H1 (cell line): ENCODE measurements around the gene C22orf31. TPM values are rescaled to one million over a fixed set of nuclear protein-coding genes. Genes with fewer than 3 reads are reported as not detected.

Experiments
- CTCF ChIA-PET: fragments of 300-600 bp; sonication (Branson Sonifier 250); formaldehyde crosslinking; loops from one replicate; lab custom pipeline; 2021; ENCODE audit not compliant: partially characterized antibody; lab: Charles Lee
- POLR2A ChIA-PET: fragments of 300-600 bp; sonication (Branson Sonifier 250); formaldehyde crosslinking; loops from one replicate; lab custom pipeline; 2021; ENCODE audit warnings: inconsistent platforms; ENCODE audit not compliant: partially characterized antibody; lab: Charles Lee
- DNase-seq, 2 experiments: peaks; one replicate each; pipeline versions ENCODE4 v3.0.0 to v3.0.0-alpha.2; 2010 to 2022; ENCODE audit warnings: low spot score in 2 of 2, low read depth in 1 of 2, mixed read lengths in 1 of 2
- FAIRE-seq: peaks from 2 replicates; lab custom pipeline; 2011; peaks lifted over from hg19 to GRCh38; lab: Jason Lieb, UNC
- H2AFZ ChIP-seq: 2 replicates; pipeline ENCODE4 v1.8.1; 2012; ENCODE audit warnings: low read length, inconsistent platforms
- H2AK5ac ChIP-seq: 2 replicates; pipeline ENCODE4 v1.6.1; 2013; ENCODE audit warnings: low read depth, low read length
- H2BK120ac ChIP-seq: replicated peaks from 2 replicates; pipeline ENCODE3; 2013; ENCODE audit warnings: low read depth, low read length, inconsistent platforms
- H2BK12ac ChIP-seq: 2 replicates; pipeline ENCODE4 v1.6.1; 2013; ENCODE audit warnings: low read depth, low read length
- H2BK15ac ChIP-seq: 2 replicates; pipeline ENCODE4 v1.6.1; 2013; ENCODE audit warnings: low read length
- H2BK20ac ChIP-seq: 2 replicates; pipeline ENCODE4 v1.6.1; 2013; ENCODE audit warnings: low read length
- H2BK5ac ChIP-seq: 2 replicates; pipeline ENCODE4 v1.6.1; 2013; ENCODE audit warnings: low read depth, low read length
- H3K14ac ChIP-seq: 2 replicates; pipeline ENCODE4 v1.6.1; 2013; ENCODE audit warnings: inconsistent platforms; ENCODE audit not compliant: insufficient read length
- H3K18ac ChIP-seq: 2 replicates; pipeline ENCODE4 v1.6.1; 2013; ENCODE audit warnings: low read length; ENCODE audit errors: extremely low read depth
- H3K23ac ChIP-seq: 2 replicates; pipeline ENCODE4 v1.6.1; 2013; ENCODE audit warnings: inconsistent platforms; ENCODE audit not compliant: insufficient read length
- H3K23me2 ChIP-seq: 2 replicates; pipeline ENCODE4 v1.6.1; 2013; ENCODE audit warnings: low read depth, low read length
- H3K27ac ChIP-seq: 2 replicates; pipeline ENCODE4 v1.6.1; 2011; ENCODE audit warnings: low read depth, low read length, inconsistent platforms
- H3K27me3 ChIP-seq, 4 experiments: replicated peaks in 1 of 4; 1 replicate in 1 of 4; 2 replicates in 3 of 4; pipeline versions ENCODE4 v1.6.1 to v1.8.1; 2011 to 2013; ENCODE audit warnings: low read length in 3 of 4, mild to moderate bottlenecking in 3 of 4, inconsistent platforms in 2 of 4, mixed read lengths in 2 of 4, moderate library complexity in 1 of 4; ENCODE audit not compliant: control insufficient read depth in 3 of 4, insufficient read depth in 3 of 4; ENCODE audit errors: extremely low read depth in 1 of 4
- H3K36me3 ChIP-seq, 4 experiments: 2 replicates each; pipeline versions ENCODE4 v1.6.1 to v1.8.1; 2011 to 2013; ENCODE audit warnings: mild to moderate bottlenecking in 4 of 4, low read length in 3 of 4, moderate library complexity in 2 of 4, control low read depth in 1 of 4, inconsistent platforms in 1 of 4; ENCODE audit not compliant: insufficient read depth in 4 of 4, control insufficient read depth in 2 of 4
- H3K4ac ChIP-seq: replicated peaks from 2 replicates; pipeline ENCODE3; 2013; ENCODE audit warnings: low read length, low read depth, mixed read lengths, inconsistent platforms; ENCODE audit not compliant: insufficient read length
- H3K4me1 ChIP-seq, 4 experiments: replicated peaks in 1 of 4; 1 replicate in 1 of 4; 2 replicates in 3 of 4; pipeline versions ENCODE4 v1.6.1 to v1.8.1; 2011 to 2013; ENCODE audit warnings: low read length in 3 of 4, inconsistent platforms in 2 of 4, mixed read lengths in 1 of 4; ENCODE audit not compliant: insufficient read depth in 4 of 4, control insufficient read depth in 3 of 4
- H3K4me2 ChIP-seq, 2 experiments: 2 replicates each; pipeline versions ENCODE4 v1.6.1 to v1.8.1; 2011 to 2013; ENCODE audit warnings: low read depth in 2 of 2, low read length in 2 of 2, control low read depth in 1 of 2, inconsistent platforms in 1 of 2, mild to moderate bottlenecking in 1 of 2; ENCODE audit not compliant: insufficient read depth in 1 of 2
- H3K4me3 ChIP-seq, 4 experiments: fragments of 200-600, 300-600 bp in 1 of 4; sonication (generic), shearing (Covaris generic), sonication (Bioruptor Twin) in 1 of 4; 2 replicates each; pipeline versions ENCODE4 v1.5.1 to v1.8.1; 2011 to 2016; ENCODE audit warnings: low read length in 4 of 4, low read depth in 3 of 4, control low read depth in 2 of 4, inconsistent platforms in 2 of 4, mild to moderate bottlenecking in 2 of 4, mixed read lengths in 1 of 4, moderate library complexity in 1 of 4; ENCODE audit not compliant: insufficient read depth in 2 of 4; ENCODE audit errors: extremely low read depth in 1 of 4
- H3K56ac ChIP-seq: replicated peaks from 2 replicates; pipeline ENCODE3; 2013; ENCODE audit warnings: low read depth, mild to moderate bottlenecking, mixed read lengths, low read length, inconsistent platforms; ENCODE audit not compliant: insufficient read length
- H3K79me1 ChIP-seq: 2 replicates; pipeline ENCODE4 v1.6.1; 2013; ENCODE audit warnings: low read depth, low read length, control low read depth
- H3K79me2 ChIP-seq, 2 experiments: 2 replicates each; pipeline versions ENCODE4 v1.6.1 to v1.8.1; 2012 to 2013; ENCODE audit warnings: low read length in 2 of 2, mild to moderate bottlenecking in 2 of 2, inconsistent platforms in 1 of 2; ENCODE audit not compliant: insufficient read depth in 2 of 2, control insufficient read depth in 1 of 2
- H3K9ac ChIP-seq, 4 experiments: replicated peaks in 1 of 4; 1 replicate in 1 of 4; 2 replicates in 3 of 4; pipeline versions ENCODE4 v1.6.1 to v1.8.1; 2011 to 2013; ENCODE audit warnings: low read depth in 3 of 4, low read length in 3 of 4, control low read depth in 2 of 4, mild to moderate bottlenecking in 2 of 4, moderate library complexity in 2 of 4, inconsistent platforms in 1 of 4; ENCODE audit errors: extremely low read depth in 1 of 4
- H3K9me3 ChIP-seq, 2 experiments: 2 replicates each; pipeline versions ENCODE4 v1.6.1 to v1.8.1; 2012 to 2013; ENCODE audit warnings: mild to moderate bottlenecking in 2 of 2, moderate library complexity in 2 of 2, control low read depth in 1 of 2, inconsistent platforms in 1 of 2, low read depth in 1 of 2, low read length in 1 of 2, mixed read lengths in 1 of 2; ENCODE audit not compliant: insufficient read depth in 2 of 2
- H4K20me1 ChIP-seq, 2 experiments: replicated peaks in 1 of 2; 2 replicates each; pipeline versions ENCODE3 to v1.8.1; 2011 to 2013; ENCODE audit warnings: inconsistent platforms in 2 of 2, low read length in 2 of 2, mild to moderate bottlenecking in 1 of 2; ENCODE audit not compliant: insufficient read depth in 2 of 2, control insufficient read depth in 1 of 2
- H4K5ac ChIP-seq: 2 replicates; pipeline ENCODE4 v1.6.1; 2013; ENCODE audit warnings: low read length, low read depth, mixed read lengths, inconsistent platforms; ENCODE audit not compliant: insufficient read length
- H4K8ac ChIP-seq: 2 replicates; pipeline ENCODE4 v1.8.0; 2013; ENCODE audit warnings: mild to moderate bottlenecking, moderate library complexity, low read length, inconsistent platforms; ENCODE audit not compliant: insufficient read depth; ENCODE audit errors: extremely low read depth
- H4K91ac ChIP-seq: replicated peaks from 2 replicates; pipeline ENCODE3; 2013; ENCODE audit warnings: low read length, mixed read lengths, inconsistent platforms; ENCODE audit not compliant: insufficient read length
- RFX5 ChIP-seq: IDR thresholded peaks from 2 replicates; pipeline ENCODE4 v1.6.1; 2011; ENCODE audit warnings: low read depth, low read length, improper control_type of control experiment, borderline replicate concordance
- SIX5 ChIP-seq: IDR thresholded peaks from 2 replicates; pipeline ENCODE4 v1.6.1; 2011; ENCODE audit warnings: mild to moderate bottlenecking, low read depth, low read length
- TEAD4 ChIP-seq: IDR thresholded peaks from 2 replicates; pipeline ENCODE4 v1.6.1; 2012; ENCODE audit warnings: low read depth, low read length, inconsistent platforms, mixed read lengths
- WGBS, 2 experiments: shearing (Covaris generic) in 1 of 2; methylation state at CpG; one replicate each; pipeline versions ENCODE4 v1.1.6 to v1.1.7; 2013 to 2015; ENCODE audit warnings: low lambda C conversion rate in 2 of 2, mixed read lengths in 2 of 2, inconsistent platforms in 1 of 2, low coverage in 1 of 2, missing lambda C conversion rate in 1 of 2; ENCODE audit not compliant: insufficient replicate concordance in 2 of 2, insufficient coverage in 1 of 2, insufficient read length in 1 of 2; ENCODE audit errors: extremely low coverage in 1 of 2, missing lambda C conversion rate in 1 of 2; 5-methylcytosine and 5-hydroxymethylcytosine counted together
- polyA plus RNA-seq, 7 experiments: library from polyadenylated mRNA; depleted of rRNA in 3 of 7; stranded (reverse) in 5 of 7; unstranded in 2 of 7; fragments of >200 nt in 5 of 7; fragments of 200-250 nt in 2 of 7; gene quantifications; 1 replicate in 5 of 7; 2 replicates in 1 of 7; 4 replicates in 1 of 7; pipeline versions ENCODE4 v1.2.1 to v1.2.3, GENCODE V29; 2011 to 2013; ENCODE audit warnings: missing spikeins in 2 of 7, mixed read lengths in 2 of 7
- total RNA-seq: library from RNA; stranded (reverse); fragmentation: NEBNext Ultra II Directional; extraction: Animal tissue kit (Norgen Biotek cat#: 25700); gene quantifications from 2 replicates; pipeline ENCODE4 v1.2.1, GENCODE V29; 2021

C22orf31 gene
- total and polyA plus RNA-seq, 2 of the 8 experiments (the other 6 are each of a cell fraction or from before 2014, with no cell fraction given), result not detected

- no peak overlapping the region for H3K14ac ChIP-seq
- peaks cover 0 to 1% of the 10 kb centered on the region in 2 experiments for H4K20me1 ChIP-seq
- H4K8ac ChIP-seq, result no peak overlapping the region
- no peaks in the 10 kb centered on the region for H3K23me2 ChIP-seq
- no peak overlapping the region for H2AK5ac ChIP-seq
- no peak overlapping the region for H3K18ac ChIP-seq
- no peaks in the 10 kb centered on the region for H3K9me3 ChIP-seq
- TF ChIP-seq SIX5 (no peak), RFX5 (no peak), TEAD4 (no peak)
- no peak overlapping the region for H3K27ac ChIP-seq
- no peak overlapping the region for H4K5ac ChIP-seq
- 84% methylated on average over 3 of the region's 3 CpGs; no CpG with 5 or more reads in 1 of the 2 experiments for WGBS, 2 experiments
- H2BK5ac ChIP-seq, result no peak overlapping the region
- no peak overlapping the region for H3K56ac ChIP-seq
- H2BK20ac ChIP-seq, result no peak overlapping the region
- FAIRE-seq, result no peak
- H2BK12ac ChIP-seq, result no peak overlapping the region
- no peak for DNase-seq
- no peak overlapping the region for H3K9ac ChIP-seq
- no peak overlapping the region for H2BK15ac ChIP-seq
- H3K4me3 ChIP-seq, result no peak overlapping the region
- H3K4me1 ChIP-seq, result no peaks in the 10 kb centered on the region
- no peak overlapping the region for H3K4me2 ChIP-seq
- H3K79me2 ChIP-seq, result no peaks in the 10 kb centered on the region
- no peaks in the 10 kb centered on the region for H3K27me3 ChIP-seq
- ChIA-PET CTCF (interaction anchor here (1.0 to 2.5 kb wide), 4 partner anchors 10 to 29 kb away, joined by 3 to 10 read pairs (median 6); no protein-coding TSS in a partner anchor), POLR2A (no interaction called here)
- H3K36me3 ChIP-seq, result no peaks in the 10 kb centered on the region
- H2AFZ ChIP-seq, result no peak overlapping the region
- H3K79me1 ChIP-seq, result no peaks in the 10 kb centered on the region
- no peak overlapping the region for H2BK120ac ChIP-seq
- H4K91ac ChIP-seq, result no peak overlapping the region
- H3K4ac ChIP-seq, result no peak overlapping the region
- H3K23ac ChIP-seq, result no peak overlapping the region
Observed at GRCh38 chr22:29090039-29090438, 28.4 kb upstream of the C22orf31 start.
